Measurements from ENCODE around the gene ZBTB17. TPM values are rescaled to one million over a fixed set of nuclear protein-coding genes. Genes with fewer than 3 reads are reported as not detected.
"Not testable (repeated sequence)": the region's sequence is repeated elsewhere in the genome, so short reads cannot be mapped to it uniquely, and the experiment has no call there.

The ZBTB17 gene
- total RNA-seq, 1 experiment from 2014 or later, result 46.3 TPM

DNA sequence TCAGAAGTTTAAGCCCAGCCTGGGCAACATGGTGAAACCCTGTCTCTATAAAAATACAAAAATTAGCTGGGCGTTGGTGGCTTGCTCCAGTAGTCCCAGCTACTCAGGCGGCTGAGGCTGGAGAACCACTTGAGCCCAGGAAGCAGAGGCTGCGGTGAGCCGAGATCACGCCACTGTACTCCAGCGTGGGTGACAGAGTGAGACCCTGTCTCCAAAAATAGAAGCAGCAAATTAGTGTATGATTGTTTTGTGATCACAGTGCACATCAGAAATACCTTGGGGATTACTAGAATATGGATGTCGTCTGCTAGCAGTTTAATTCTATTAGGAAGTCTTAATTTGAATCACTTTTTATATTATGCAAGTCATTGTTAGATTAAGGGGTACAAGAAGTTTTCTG, 59.0 kb downstream of the ZBTB17 start:
- H3K4me3 Mint-ChIP-seq (ENCODE audit: unreplicated experiment), result no peak overlapping the region
- CTCF ChIA-PET, result interaction anchor here (0.6 kb wide), 1 partner anchor 128 kb away, joined by 4 read pairs; no protein-coding TSS in a partner anchor
- intact Hi-C loops (cut with micrococcal nuclease), result loop anchor here (5.0 kb wide), 1 partner anchor 70 kb away; the partner anchor contains the start of gene SPEN
- peaks cover 81% of the 10 kb centered on the region for H3K36me3 Mint-ChIP-seq (ENCODE audit: insufficient read depth, unreplicated experiment)
- H3K4me1 Mint-ChIP-seq (ENCODE audit: insufficient read depth, unreplicated experiment), result peaks cover 23% of the 10 kb centered on the region
- no peaks in the 10 kb centered on the region for H3K27me3 Mint-ChIP-seq (ENCODE audit: insufficient read depth, unreplicated experiment)
- TF ChIP-seq, protein P1, sequence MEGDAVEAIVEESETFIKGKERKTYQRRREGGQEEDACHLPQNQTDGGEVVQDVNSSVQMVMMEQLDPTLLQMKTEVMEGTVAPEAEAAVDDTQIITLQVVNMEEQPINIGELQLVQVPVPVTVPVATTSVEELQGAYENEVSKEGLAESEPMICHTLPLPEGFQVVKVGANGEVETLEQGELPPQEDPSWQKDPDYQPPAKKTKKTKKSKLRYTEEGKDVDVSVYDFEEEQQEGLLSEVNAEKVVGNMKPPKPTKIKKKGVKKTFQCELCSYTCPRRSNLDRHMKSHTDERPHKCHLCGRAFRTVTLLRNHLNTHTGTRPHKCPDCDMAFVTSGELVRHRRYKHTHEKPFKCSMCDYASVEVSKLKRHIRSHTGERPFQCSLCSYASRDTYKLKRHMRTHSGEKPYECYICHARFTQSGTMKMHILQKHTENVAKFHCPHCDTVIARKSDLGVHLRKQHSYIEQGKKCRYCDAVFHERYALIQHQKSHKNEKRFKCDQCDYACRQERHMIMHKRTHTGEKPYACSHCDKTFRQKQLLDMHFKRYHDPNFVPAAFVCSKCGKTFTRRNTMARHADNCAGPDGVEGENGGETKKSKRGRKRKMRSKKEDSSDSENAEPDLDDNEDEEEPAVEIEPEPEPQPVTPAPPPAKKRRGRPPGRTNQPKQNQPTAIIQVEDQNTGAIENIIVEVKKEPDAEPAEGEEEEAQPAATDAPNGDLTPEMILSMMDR (IDR thresholded peaks at IDR 0.05; ENCODE audit: unreplicated experiment), result no peak
- H3K27ac Mint-ChIP-seq (ENCODE audit: low read depth, unreplicated experiment), result peak overlapping the region; percentile 49
- POLR2A ChIA-PET, result interaction anchor here (1.0 to 6.4 kb wide), 7 partner anchors 9 to 118 kb away, joined by 3 to 37 read pairs (median 5); no protein-coding TSS in a partner anchor
- BruUV-seq (replicated peaks), result no TSS peak
- DNase-seq (ENCODE audit: unreplicated experiment), result no peak
- no peaks in the 10 kb centered on the region for H3K9me3 Mint-ChIP-seq (ENCODE audit: unreplicated experiment)

DNA sequence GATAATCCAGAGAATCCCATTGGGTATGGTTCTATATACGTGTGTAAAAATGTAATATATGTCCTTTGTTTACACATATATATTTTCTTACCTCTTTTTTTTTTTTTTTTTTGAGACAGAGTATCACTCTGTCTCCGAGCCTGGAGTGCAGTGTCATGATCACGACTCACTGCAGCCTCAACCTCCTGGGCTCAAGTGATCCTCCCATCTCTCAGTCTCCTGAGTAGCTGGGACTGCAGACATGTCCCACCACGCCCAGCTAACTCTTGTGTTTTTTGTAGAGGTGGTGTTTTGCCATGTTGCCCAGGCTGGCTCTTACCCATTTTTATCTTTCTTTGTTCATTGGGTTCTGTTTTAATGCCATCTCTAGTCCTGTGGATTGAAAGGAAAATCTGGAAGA, 59.5 kb downstream of the ZBTB17 start:
- ChIA-PET POLR2A (interaction anchor here (1.0 to 6.4 kb wide), 7 partner anchors 10 to 117 kb away, joined by 3 to 37 read pairs (median 5); no protein-coding TSS in a partner anchor), CTCF (interaction anchor here (0.6 kb wide), 1 partner anchor 128 kb away, joined by 4 read pairs; no protein-coding TSS in a partner anchor)
- peak; percentile 36 for DNase-seq (ENCODE audit: unreplicated experiment)
- H3K36me3 Mint-ChIP-seq (ENCODE audit: insufficient read depth, unreplicated experiment), result peaks cover 81% of the 10 kb centered on the region
- BruUV-seq (replicated peaks), result no TSS peak
- TF ChIP-seq, protein P1 (IDR thresholded peaks at IDR 0.05; ENCODE audit: unreplicated experiment), result no peak
- intact Hi-C loops (cut with micrococcal nuclease), result loop anchor here (5.0 kb wide), 1 partner anchor 69 kb away; the partner anchor contains the start of gene SPEN
- H3K27me3 Mint-ChIP-seq (ENCODE audit: insufficient read depth, unreplicated experiment), result no peaks in the 10 kb centered on the region
- H3K27ac Mint-ChIP-seq (ENCODE audit: low read depth, unreplicated experiment), result peak overlapping the region; percentile 49
- peaks cover 23% of the 10 kb centered on the region for H3K4me1 Mint-ChIP-seq (ENCODE audit: insufficient read depth, unreplicated experiment)
- no peaks in the 10 kb centered on the region for H3K9me3 Mint-ChIP-seq (ENCODE audit: unreplicated experiment)
- H3K4me3 Mint-ChIP-seq (ENCODE audit: unreplicated experiment), result no peak overlapping the region

DNA sequence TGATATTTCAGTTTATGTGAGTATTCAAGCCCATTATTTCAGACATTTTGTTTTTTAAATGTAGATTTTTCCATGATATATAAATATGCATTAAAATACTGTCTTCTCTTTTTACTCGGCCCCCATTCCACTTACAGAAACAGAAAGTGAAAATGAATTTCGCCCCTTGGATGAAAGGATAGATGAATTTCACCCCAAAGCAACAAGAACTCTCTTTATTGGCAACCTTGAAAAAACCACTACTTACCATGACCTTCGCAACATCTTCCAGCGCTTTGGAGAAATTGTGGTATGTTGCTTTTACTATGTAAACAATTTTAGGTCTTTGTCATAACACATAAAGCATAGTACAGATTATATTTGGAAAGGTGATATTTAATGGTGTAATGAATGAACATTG, 59.9 kb downstream of the ZBTB17 start:
- CTCF ChIA-PET, result interaction anchor here (0.6 to 0.9 kb wide), 2 partner anchors 12 to 67 kb away, joined by 3 read pairs; no protein-coding TSS in a partner anchor

DNA sequence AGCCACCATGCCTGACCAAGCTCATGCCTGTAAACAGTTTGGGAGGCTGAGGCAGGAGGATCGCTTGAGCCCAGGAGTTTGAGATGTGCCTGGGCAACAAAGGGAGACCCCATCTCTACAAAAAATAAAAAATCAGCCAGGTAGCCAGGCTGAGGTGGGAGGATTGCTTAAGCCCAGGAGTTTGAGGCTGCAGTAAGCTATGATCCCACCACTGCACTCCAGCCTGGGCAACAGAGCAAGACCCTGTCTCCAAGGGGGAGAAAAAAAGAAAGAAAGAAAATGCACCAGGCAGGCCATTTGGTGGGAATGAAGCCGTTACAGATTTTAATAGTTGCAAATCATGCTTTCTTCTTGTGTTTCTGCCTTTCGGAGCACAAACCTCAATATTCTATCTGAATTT, 62.3 kb downstream of the ZBTB17 start:
- not testable (repeated sequence) for BruUV-seq (replicated peaks)

More for the DNA sequence above, 59.9 kb downstream of the ZBTB17 start:
- peaks cover 81% of the 10 kb centered on the region for H3K36me3 Mint-ChIP-seq (ENCODE audit: insufficient read depth, unreplicated experiment)
- H3K27ac Mint-ChIP-seq (ENCODE audit: low read depth, unreplicated experiment), result peak overlapping the region; percentile 49
- no TSS peak for BruUV-seq (replicated peaks)
- H3K27me3 Mint-ChIP-seq (ENCODE audit: insufficient read depth, unreplicated experiment), result no peaks in the 10 kb centered on the region
- intact Hi-C loops (cut with micrococcal nuclease), result loop anchor here (5.0 kb wide), 1 partner anchor 69 kb away; the partner anchor contains the start of gene SPEN
- H3K9me3 Mint-ChIP-seq (ENCODE audit: unreplicated experiment), result no peaks in the 10 kb centered on the region
- DNase-seq (ENCODE audit: unreplicated experiment), result no peak
- POLR2A ChIA-PET, result interaction anchor here (1.0 to 6.4 kb wide), 8 partner anchors 9 to 117 kb away, joined by 3 to 37 read pairs (median 5); no protein-coding TSS in a partner anchor
- TF ChIP-seq, protein P1 (IDR thresholded peaks at IDR 0.05; ENCODE audit: unreplicated experiment), result no peak
- H3K4me1 Mint-ChIP-seq (ENCODE audit: insufficient read depth, unreplicated experiment), result peaks cover 23% of the 10 kb centered on the region
- H3K4me3 Mint-ChIP-seq (ENCODE audit: unreplicated experiment), result no peak overlapping the region

More for the DNA sequence above, 62.3 kb downstream of the ZBTB17 start:
- Mint-ChIP-seq H3K36me3 (ENCODE audit: insufficient read depth, unreplicated experiment) (peaks cover 89% of the 10 kb centered on the region), H3K4me1 (ENCODE audit: insufficient read depth, unreplicated experiment) (peaks cover 13% of the 10 kb centered on the region)
- DNase-seq (ENCODE audit: unreplicated experiment); H3K27me3 Mint-ChIP-seq (ENCODE audit: insufficient read depth, unreplicated experiment); H3K4me3 Mint-ChIP-seq (ENCODE audit: unreplicated experiment); H3K27ac Mint-ChIP-seq (ENCODE audit: low read depth, unreplicated experiment); H3K9me3 Mint-ChIP-seq (ENCODE audit: unreplicated experiment); intact Hi-C loops (cut with micrococcal nuclease): not testable (repeated sequence)
- ChIA-PET CTCF (interaction anchor here (0.6 to 1.2 kb wide), 3 partner anchors 26 to 962 kb away, joined by 3 to 4 read pairs (median 3); no protein-coding TSS in a partner anchor), POLR2A (interaction anchor here (1.0 to 1.2 kb wide), 3 partner anchors 9 to 117 kb away, joined by 3 to 4 read pairs (median 4); no protein-coding TSS in a partner anchor)
